Endothelial cell of umbilical vein (primary cell): ENCODE measurements around the gene COL4A1. TPM values are rescaled to one million over a fixed set of nuclear protein-coding genes. Genes with fewer than 3 reads are reported as not detected.

Experiments used
- BruUV-seq: library from RNA; stranded (reverse); fragments of 400-500 nt; replicated peaks from 2 replicates; lab custom pipeline; 2021; lab: Mats Ljungman, UMichigan
- CTCF ChIA-PET: fragments of 300-600, 350-600 bp; sonication (Branson Sonifier 250); formaldehyde crosslinking; loops from one replicate; lab custom pipeline; 2021; ENCODE audit warnings: antibody characterized with exemption, inconsistent platforms; lab: Charles Lee
- POLR2A ChIA-PET: fragments of 300-600, 350-600 bp; sonication (Branson Sonifier 250); formaldehyde crosslinking; loops from one replicate; lab custom pipeline; 2021; ENCODE audit warnings: antibody characterized with exemption, inconsistent platforms; lab: Charles Lee
- DNase-seq: peaks from one replicate; pipeline ENCODE4 v3.0.0-alpha.2; 2011; ENCODE audit warnings: low read depth, low spot score
- FAIRE-seq: peaks from 2 replicates; lab custom pipeline; 2011; peaks lifted over from hg19 to GRCh38; lab: Jason Lieb, UNC
- H2AFZ ChIP-seq: 2 replicates; pipeline ENCODE4 v1.6.0; 2012; ENCODE audit warnings: low read depth, low read length, control low read depth, inconsistent platforms
- H3K27ac ChIP-seq: 2 replicates; pipeline ENCODE4 v1.5.1; 2011; ENCODE audit warnings: low read depth, mild to moderate bottlenecking, control low read depth, low read length, moderate library complexity; ENCODE audit not compliant: insufficient read depth
- H3K27me3 ChIP-seq, 2 experiments: 2 replicates each; pipeline versions ENCODE4 v1.6.0 to v1.6.1; 2011; ENCODE audit warnings: low read length in 2 of 2, mixed read lengths in 1 of 2; ENCODE audit not compliant: control insufficient read depth in 2 of 2, insufficient read depth in 2 of 2
- H3K36me3 ChIP-seq, 2 experiments: 2 replicates in 1 of 2; 3 replicates in 1 of 2; pipeline ENCODE4 v1.5.1; 2011; ENCODE audit warnings: low read length in 2 of 2, mild to moderate bottlenecking in 1 of 2, moderate library complexity in 1 of 2; ENCODE audit not compliant: control insufficient read depth in 2 of 2, insufficient read depth in 2 of 2; ENCODE audit errors: extremely low read depth in 1 of 2
- H3K4me1 ChIP-seq: 3 replicates; pipeline ENCODE4 v1.5.1; 2011; ENCODE audit warnings: mild to moderate bottlenecking, low read length; ENCODE audit not compliant: control insufficient read depth, insufficient read depth; ENCODE audit errors: extremely low read depth
- H3K4me2 ChIP-seq: 2 replicates; pipeline ENCODE4 v1.6.1; 2011; ENCODE audit warnings: low read length, control low read depth, mixed read lengths; ENCODE audit not compliant: insufficient read depth
- H3K4me3 ChIP-seq, 3 experiments: fragments of 200-600 bp in 1 of 3; sonication (generic), shearing (Covaris generic) in 1 of 3; replicated peaks in 1 of 3; 2 replicates each; pipeline ENCODE4 v1.5.1; 2011 to 2016; ENCODE audit warnings: control low read depth in 3 of 3, low read length in 3 of 3, mild to moderate bottlenecking in 2 of 3, inconsistent platforms in 1 of 3, low read depth in 1 of 3, moderate library complexity in 1 of 3; ENCODE audit not compliant: insufficient read depth in 1 of 3
- H3K79me2 ChIP-seq: 2 replicates; pipeline ENCODE4 v1.6.0; 2012; ENCODE audit warnings: low read length, inconsistent platforms; ENCODE audit not compliant: control insufficient read depth, insufficient read depth
- H3K9ac ChIP-seq: replicated peaks from 2 replicates; pipeline ENCODE3; 2011; ENCODE audit warnings: low read length, control low read depth; ENCODE audit not compliant: insufficient read depth; ENCODE audit errors: extremely low read depth
- H3K9me1 ChIP-seq: replicated peaks from 3 replicates; pipeline ENCODE4 v1.6.0; 2011; ENCODE audit warnings: mild to moderate bottlenecking, low read length; ENCODE audit not compliant: control insufficient read depth, insufficient read depth; ENCODE audit errors: extremely low read depth
- H3K9me3 ChIP-seq: replicated peaks from 2 replicates; pipeline ENCODE4 v1.5.1; 2012; ENCODE audit warnings: low read length, inconsistent platforms; ENCODE audit not compliant: control insufficient read depth, insufficient read depth
- H4K20me1 ChIP-seq: replicated peaks from 2 replicates; pipeline ENCODE3; 2011; ENCODE audit warnings: mild to moderate bottlenecking, low read length; ENCODE audit not compliant: control insufficient read depth, insufficient read depth; ENCODE audit errors: extremely low read depth
- EZH2 ChIP-seq: IDR thresholded peaks from 2 replicates; pipeline ENCODE4 v1.6.1; 2012; ENCODE audit warnings: borderline replicate concordance, low read depth, mild to moderate bottlenecking, moderate library complexity, low read length, inconsistent platforms; ENCODE audit not compliant: severe bottlenecking
- FOS ChIP-seq: IDR thresholded peaks from 2 replicates; pipeline ENCODE4 v1.6.1; 2011; ENCODE audit warnings: mild to moderate bottlenecking, low read length, moderate library complexity, borderline replicate concordance; ENCODE audit not compliant: insufficient read depth
- GATA2 ChIP-seq: IDR thresholded peaks from 2 replicates; pipeline ENCODE4 v1.7.0; 2011; ENCODE audit warnings: low read depth, mild to moderate bottlenecking, moderate library complexity, mixed read lengths, low read length; ENCODE audit not compliant: insufficient read length, insufficient read depth
- JUN ChIP-seq: IDR thresholded peaks from 2 replicates; pipeline ENCODE4 v1.6.1; 2011; ENCODE audit warnings: borderline replicate concordance, low read depth; ENCODE audit not compliant: insufficient read length, insufficient read depth
- MYC ChIP-seq: IDR thresholded peaks from one replicate; pipeline ENCODE4 v1.6.1; 2011; ENCODE audit warnings: mild to moderate bottlenecking, low read depth, low read length
- dilution Hi-C: fragments of 300-500 bp; cut with MboI; formaldehyde crosslinking; loops from one replicate; pipeline ENCODE4 v1.15.0; 2019; ENCODE audit warnings: low sequenced_read_pairs; ENCODE audit not compliant: extremely low pct_ligation_motif_present
- intact Hi-C: fragments of 100-400 bp; cut with micrococcal nuclease; formaldehyde crosslinking; loops from one replicate; pipeline ENCODE4 v1.10.0; 2022
- polyA plus RNA-seq, 4 experiments: library from polyadenylated mRNA; depleted of rRNA in 3 of 4; stranded (reverse) in 3 of 4; unstranded in 1 of 4; fragments of >200 nt; gene quantifications; 2 replicates each; pipeline versions ENCODE4 v1.2.1 to v1.2.3, GENCODE V29; 2011 to 2012; ENCODE audit warnings: missing spikeins in 1 of 4
- total RNA-seq: library from RNA; stranded (reverse); gene quantifications from 2 replicates; pipeline ENCODE4 v1.2.3, GENCODE V29; 2021

Gene COL4A1
- total and polyA plus RNA-seq, 2 donors (not counting 3 experiments of a cell fraction or from before 2014, with no cell fraction given): 384 to 1,119 TPM

- peaks cover 88% of the 10 kb centered on the region for H3K79me2 ChIP-seq
- CTCF ChIA-PET: interaction anchor here (1.3 to 3.2 kb wide), 4 partner anchors 12 to 145 kb away, joined by 3 to 39 read pairs (median 4); no protein-coding TSS in a partner anchor
- no peaks in the 10 kb centered on the region for H3K27me3 ChIP-seq
- H3K27ac ChIP-seq: no peak overlapping the region
- H3K36me3 ChIP-seq: peaks cover 2 to 12% of the 10 kb centered on the region in 2 experiments
- no peak overlapping the region for H3K4me2 ChIP-seq
- no peaks in the 10 kb centered on the region for H4K20me1 ChIP-seq
- H3K9ac ChIP-seq: no peak overlapping the region
- FAIRE-seq (no peak), DNase-seq (no peak)
- no peak overlapping the region for H3K4me3 ChIP-seq
- H3K4me1 ChIP-seq: peaks cover 35% of the 10 kb centered on the region
- intact Hi-C loops: no loop called here
- BruUV-seq: no TSS peak
- no peaks in the 10 kb centered on the region for H3K9me1 ChIP-seq
- POLR2A ChIA-PET: no interaction called here
- TF ChIP-seq FOS: no peak
- no peak for TF ChIP-seq JUN
- TF ChIP-seq EZH2: no peak
- no peak for TF ChIP-seq GATA2
- TF ChIP-seq MYC: no peak
- no peaks in the 10 kb centered on the region for H3K9me3 ChIP-seq
- dilution Hi-C loops: no loop called here
- no peak overlapping the region for H2AFZ ChIP-seq
Measured at GRCh38 chr13:110310541-110311442, 3.8 kb upstream of the COL4A1 start.
